ENCODE results near the gene SMCO4. TPM values are rescaled to one million over a fixed set of nuclear protein-coding genes. Genes with fewer than 3 reads are reported as not detected.

Gene SMCO4
- total RNA-seq, 1 donor from 2014 or later, result 6.8 TPM

- Mint-ChIP-seq H3K27me3 (ENCODE audit: low read depth) (peaks cover 5% of the 10 kb centered on the region), H3K27ac (no peak overlapping the region), H3K4me1 (peaks cover 5% of the 10 kb centered on the region), H3K9me3 (peaks cover 7% of the 10 kb centered on the region), H3K4me3 (no peak overlapping the region), H3K36me3 (no peaks in the 10 kb centered on the region)
- no peak for TF ChIP-seq CTCF (IDR thresholded peaks at IDR 0.05; ENCODE audit: unreplicated experiment)
- DNase-seq (ENCODE audit: low spot score in 2 of 2, unreplicated experiment in 2 of 2), result no peak
Measured at GRCh38 chr11:93572621-93573020, 29.4 kb upstream of the SMCO4 start.

- peaks cover 5% of the 10 kb centered on the region for H3K4me1 Mint-ChIP-seq
- H3K9me3 Mint-ChIP-seq, result peaks cover 7% of the 10 kb centered on the region
- peaks cover 5% of the 10 kb centered on the region for H3K27me3 Mint-ChIP-seq (ENCODE audit: low read depth)
- no peak for DNase-seq (ENCODE audit: low spot score in 2 of 2, unreplicated experiment in 2 of 2)
- no peak overlapping the region for H3K4me3 Mint-ChIP-seq
- no peak for TF ChIP-seq CTCF (IDR thresholded peaks at IDR 0.05; ENCODE audit: unreplicated experiment)
- H3K27ac Mint-ChIP-seq, result no peak overlapping the region
- no peaks in the 10 kb centered on the region for H3K36me3 Mint-ChIP-seq
Measured at GRCh38 chr11:93572171-93572570, 29.0 kb upstream of the SMCO4 start.

GRCh38 chr11:93571612-93572011 is 28.4 kb upstream of the SMCO4 start:
- no peak for TF ChIP-seq CTCF (IDR thresholded peaks at IDR 0.05; ENCODE audit: unreplicated experiment)
- no peak overlapping the region for H3K27ac Mint-ChIP-seq
- DNase-seq (ENCODE audit: low spot score in 2 of 2, unreplicated experiment in 2 of 2), result no peak
- no peak overlapping the region for H3K4me3 Mint-ChIP-seq
- H3K27me3 Mint-ChIP-seq (ENCODE audit: low read depth), result peaks cover 5% of the 10 kb centered on the region
- H3K9me3 Mint-ChIP-seq, result peaks cover 7% of the 10 kb centered on the region
- H3K36me3 Mint-ChIP-seq, result no peaks in the 10 kb centered on the region
- peaks cover 5% of the 10 kb centered on the region for H3K4me1 Mint-ChIP-seq

- TF ChIP-seq CTCF (IDR thresholded peaks at IDR 0.05; ENCODE audit: unreplicated experiment), result no peak
- DNase-seq (ENCODE audit: low spot score in 2 of 2, unreplicated experiment in 2 of 2), result no peak
- Mint-ChIP-seq H3K4me1 (peaks cover 5% of the 10 kb centered on the region), H3K36me3 (no peaks in the 10 kb centered on the region), H3K9me3 (peaks cover 3% of the 10 kb centered on the region), H3K4me3 (no peak overlapping the region), H3K27me3 (ENCODE audit: low read depth) (peaks cover 2% of the 10 kb centered on the region), H3K27ac (no peak overlapping the region)
Measured at GRCh38 chr11:93570759-93571413, 27.7 kb upstream of the SMCO4 start.

- H3K36me3 Mint-ChIP-seq, result no peaks in the 10 kb centered on the region
- peaks cover 16% of the 10 kb centered on the region for H3K4me1 Mint-ChIP-seq
- H3K27ac Mint-ChIP-seq, result no peak overlapping the region
- TF ChIP-seq CTCF (IDR thresholded peaks at IDR 0.05; ENCODE audit: unreplicated experiment), result no peak
- no peak overlapping the region for H3K4me3 Mint-ChIP-seq
- no peaks in the 10 kb centered on the region for H3K9me3 Mint-ChIP-seq
- DNase-seq (ENCODE audit: low spot score in 2 of 2, unreplicated experiment in 2 of 2), result no peak
- H3K27me3 Mint-ChIP-seq (ENCODE audit: low read depth), result no peaks in the 10 kb centered on the region
Measured at GRCh38 chr11:93569496-93569895, 26.3 kb upstream of the SMCO4 start.

- no peak for DNase-seq (ENCODE audit: low spot score in 2 of 2, unreplicated experiment in 2 of 2)
- Mint-ChIP-seq H3K27me3 (ENCODE audit: low read depth) (peaks cover 3% of the 10 kb centered on the region), H3K9me3 (no peaks in the 10 kb centered on the region), H3K36me3 (no peaks in the 10 kb centered on the region), H3K4me3 (no peak overlapping the region), H3K4me1 (peaks cover 17% of the 10 kb centered on the region), H3K27ac (no peak overlapping the region)
- no peak for TF ChIP-seq CTCF (IDR thresholded peaks at IDR 0.05; ENCODE audit: unreplicated experiment)
Measured at GRCh38 chr11:93568726-93569125, 25.5 kb upstream of the SMCO4 start.
